ENCODE results near the gene ADAMTS8.

GRCh38 chr11:130431801-130432200 lies 3.4 kb upstream of the ADAMTS8 start:
- TF ChIP-seq CTCF (IDR thresholded peaks at IDR 0.05) (no peak), POLR2A (IDR thresholded peaks at IDR 0.05) (no peak)
